Measurements from ENCODE around the gene KIAA1217. TPM values are rescaled to one million over a fixed set of nuclear protein-coding genes. Genes with fewer than 3 reads are reported as not detected.

The KIAA1217 gene
- polyA plus RNA-seq, 2 donors = 18.3 to 22.2 TPM

GRCh38 chr10:24382045-24382444, 173.1 kb downstream of the KIAA1217 start:
- Histone ChIP-seq H3K27ac (ENCODE audit: low read depth in 2 of 2, low read length in 1 of 2) (no peak overlapping the region), H3K9me3 (ENCODE audit: control insufficient read depth in 2 of 2, insufficient read depth in 1 of 2, low read depth in 1 of 2, low read length in 1 of 2) (no peaks in the 10 kb centered on the region), H3K4me1 (ENCODE audit: control insufficient read depth in 2 of 2, insufficient read depth in 2 of 2, low read length in 1 of 2) (peaks cover 2 to 7% of the 10 kb centered on the region in 2 donors), H3K4me3 (ENCODE audit: low read depth in 1 of 2, low read length in 2 of 2) (no peak overlapping the region), H3K36me3 (ENCODE audit: control insufficient read depth in 2 of 2, insufficient read depth in 2 of 2, low read length in 1 of 2) (peaks cover 0 to 11% of the 10 kb centered on the region in 2 donors), H3K27me3 (ENCODE audit: control insufficient read depth in 1 of 2, insufficient read depth in 2 of 2, low read length in 2 of 2) (no peaks in the 10 kb centered on the region)
- WGBS, 2 donors = 63 to 76% methylated on average over 3 of the region's 3 CpGs

GRCh38 chr10:24382596-24382978, 173.6 kb downstream of the KIAA1217 start:
- H3K36me3 ChIP-seq (ENCODE audit: control insufficient read depth in 2 of 2, insufficient read depth in 2 of 2, low read length in 1 of 2) = peaks cover 0 to 10% of the 10 kb centered on the region in 2 donors
- no peak overlapping the region for H3K4me3 ChIP-seq (ENCODE audit: low read depth in 1 of 2, low read length in 2 of 2)
- H3K9me3 ChIP-seq (ENCODE audit: control insufficient read depth in 2 of 2, insufficient read depth in 1 of 2, low read depth in 1 of 2, low read length in 1 of 2) = no peaks in the 10 kb centered on the region
- H3K27ac ChIP-seq (ENCODE audit: low read depth in 2 of 2, low read length in 1 of 2) = peak overlapping the region in 1 of 2 donors; percentile 83
- H3K27me3 ChIP-seq (ENCODE audit: control insufficient read depth in 1 of 2, insufficient read depth in 2 of 2, low read length in 2 of 2) = no peaks in the 10 kb centered on the region
- peaks cover 2 to 4% of the 10 kb centered on the region in 2 donors for H3K4me1 ChIP-seq (ENCODE audit: control insufficient read depth in 2 of 2, insufficient read depth in 2 of 2, low read length in 1 of 2)
- 38 to 56% methylated on average over 3 of the region's 3 CpGs for WGBS, 2 donors

GRCh38 chr10:24382979-24383663, 174.2 kb downstream of the KIAA1217 start:
- H3K9me3 ChIP-seq (ENCODE audit: control insufficient read depth in 2 of 2, insufficient read depth in 1 of 2, low read depth in 1 of 2, low read length in 1 of 2) = no peaks in the 10 kb centered on the region
- H3K27ac ChIP-seq (ENCODE audit: low read depth in 2 of 2, low read length in 1 of 2) = peak overlapping the region; percentile 57 to 83
- no peaks in the 10 kb centered on the region for H3K27me3 ChIP-seq (ENCODE audit: control insufficient read depth in 1 of 2, insufficient read depth in 2 of 2, low read length in 2 of 2)
- H3K4me1 ChIP-seq (ENCODE audit: control insufficient read depth in 2 of 2, insufficient read depth in 2 of 2, low read length in 1 of 2) = peaks cover 2 to 4% of the 10 kb centered on the region in 2 donors
- H3K4me3 ChIP-seq (ENCODE audit: low read depth in 1 of 2, low read length in 2 of 2) = no peak overlapping the region
- WGBS, 2 donors = 36 to 44% methylated on average over 12 of the region's 12 CpGs
- peaks cover 0 to 10% of the 10 kb centered on the region in 2 donors for H3K36me3 ChIP-seq (ENCODE audit: control insufficient read depth in 2 of 2, insufficient read depth in 2 of 2, low read length in 1 of 2)

GRCh38 chr10:24383681-24384106, 174.8 kb downstream of the KIAA1217 start:
- H3K4me1 ChIP-seq (ENCODE audit: control insufficient read depth in 2 of 2, insufficient read depth in 2 of 2, low read length in 1 of 2) = peaks cover 2 to 4% of the 10 kb centered on the region in 2 donors
- no peaks in the 10 kb centered on the region for H3K9me3 ChIP-seq (ENCODE audit: control insufficient read depth in 2 of 2, insufficient read depth in 1 of 2, low read depth in 1 of 2, low read length in 1 of 2)
- 7 to 9% methylated on average over 8 to 10 of the region's 10 CpGs for WGBS, 2 donors
- H3K4me3 ChIP-seq (ENCODE audit: low read depth in 1 of 2, low read length in 2 of 2) = no peak overlapping the region
- H3K36me3 ChIP-seq (ENCODE audit: control insufficient read depth in 2 of 2, insufficient read depth in 2 of 2, low read length in 1 of 2) = peaks cover 0 to 10% of the 10 kb centered on the region in 2 donors
- H3K27me3 ChIP-seq (ENCODE audit: control insufficient read depth in 1 of 2, insufficient read depth in 2 of 2, low read length in 2 of 2) = no peaks in the 10 kb centered on the region
- H3K27ac ChIP-seq (ENCODE audit: low read depth in 2 of 2, low read length in 1 of 2) = peak overlapping the region; percentile 68 to 87

GRCh38 chr10:24384954-24385353, 176.0 kb downstream of the KIAA1217 start:
- Histone ChIP-seq H3K4me3 (ENCODE audit: low read depth in 1 of 2, low read length in 2 of 2) (no peak overlapping the region), H3K27ac (ENCODE audit: low read depth in 2 of 2, low read length in 1 of 2) (no peak overlapping the region), H3K4me1 (ENCODE audit: control insufficient read depth in 2 of 2, insufficient read depth in 2 of 2, low read length in 1 of 2) (peaks cover 2 to 4% of the 10 kb centered on the region in 2 donors), H3K27me3 (ENCODE audit: control insufficient read depth in 1 of 2, insufficient read depth in 2 of 2, low read length in 2 of 2) (no peaks in the 10 kb centered on the region), H3K36me3 (ENCODE audit: control insufficient read depth in 2 of 2, insufficient read depth in 2 of 2, low read length in 1 of 2) (peaks cover 0 to 10% of the 10 kb centered on the region in 2 donors), H3K9me3 (ENCODE audit: control insufficient read depth in 2 of 2, insufficient read depth in 1 of 2, low read depth in 1 of 2, low read length in 1 of 2) (no peaks in the 10 kb centered on the region)
- WGBS, 2 donors = 58 to 71% methylated on average over 5 of the region's 5 CpGs

GRCh38 chr10:24385776-24386175, 176.8 kb downstream of the KIAA1217 start:
- Histone ChIP-seq H3K27me3 (ENCODE audit: control insufficient read depth in 1 of 2, insufficient read depth in 2 of 2, low read length in 2 of 2) (no peaks in the 10 kb centered on the region), H3K27ac (ENCODE audit: low read depth in 2 of 2, low read length in 1 of 2) (no peak overlapping the region), H3K9me3 (ENCODE audit: control insufficient read depth in 2 of 2, insufficient read depth in 1 of 2, low read depth in 1 of 2, low read length in 1 of 2) (no peaks in the 10 kb centered on the region), H3K4me3 (ENCODE audit: low read depth in 1 of 2, low read length in 2 of 2) (no peak overlapping the region), H3K4me1 (ENCODE audit: control insufficient read depth in 2 of 2, insufficient read depth in 2 of 2, low read length in 1 of 2) (peaks cover 2 to 4% of the 10 kb centered on the region in 2 donors), H3K36me3 (ENCODE audit: control insufficient read depth in 2 of 2, insufficient read depth in 2 of 2, low read length in 1 of 2) (peaks cover 0 to 10% of the 10 kb centered on the region in 2 donors)
- WGBS, 2 donors = 77 to 83% methylated on average over 7 of the region's 7 CpGs

- WGBS, 2 donors = 91 to 95% methylated on average over 2 of the region's 2 CpGs
- Histone ChIP-seq H3K4me3 (ENCODE audit: low read depth in 1 of 2, low read length in 2 of 2) (no peak overlapping the region), H3K27ac (ENCODE audit: low read depth in 2 of 2, low read length in 1 of 2) (no peak overlapping the region)
These were observed 181.3 kb downstream of the KIAA1217 start for GRCh38 chr10:24390146-24390700.

GRCh38 chr10:24390746-24391145, 181.8 kb downstream of the KIAA1217 start:
- Histone ChIP-seq H3K4me1 (ENCODE audit: control insufficient read depth in 2 of 2, insufficient read depth in 2 of 2, low read length in 1 of 2) (no peaks in the 10 kb centered on the region), H3K36me3 (ENCODE audit: control insufficient read depth in 2 of 2, insufficient read depth in 2 of 2, low read length in 1 of 2) (peaks cover 0 to 4% of the 10 kb centered on the region in 2 donors), H3K27ac (ENCODE audit: low read depth in 2 of 2, low read length in 1 of 2) (no peak overlapping the region), H3K27me3 (ENCODE audit: control insufficient read depth in 1 of 2, insufficient read depth in 2 of 2, low read length in 2 of 2) (no peaks in the 10 kb centered on the region), H3K4me3 (ENCODE audit: low read depth in 1 of 2, low read length in 2 of 2) (no peak overlapping the region), H3K9me3 (ENCODE audit: control insufficient read depth in 2 of 2, insufficient read depth in 1 of 2, low read depth in 1 of 2, low read length in 1 of 2) (no peaks in the 10 kb centered on the region)
- WGBS, 2 donors = 94 to 95% methylated on average over 1 of the region's 1 CpG

More at GRCh38 chr10:24390146-24390700, 181.3 kb downstream of the KIAA1217 start:
- Histone ChIP-seq H3K9me3 (ENCODE audit: control insufficient read depth in 2 of 2, insufficient read depth in 1 of 2, low read depth in 1 of 2, low read length in 1 of 2) (no peaks in the 10 kb centered on the region), H3K4me1 (ENCODE audit: control insufficient read depth in 2 of 2, insufficient read depth in 2 of 2, low read length in 1 of 2) (no peaks in the 10 kb centered on the region), H3K36me3 (ENCODE audit: control insufficient read depth in 2 of 2, insufficient read depth in 2 of 2, low read length in 1 of 2) (peaks cover 0 to 5% of the 10 kb centered on the region in 2 donors), H3K27me3 (ENCODE audit: control insufficient read depth in 1 of 2, insufficient read depth in 2 of 2, low read length in 2 of 2) (no peaks in the 10 kb centered on the region)

GRCh38 chr10:24393201-24393600, 184.3 kb downstream of the KIAA1217 start:
- Histone ChIP-seq H3K9me3 (ENCODE audit: control insufficient read depth in 2 of 2, insufficient read depth in 1 of 2, low read depth in 1 of 2, low read length in 1 of 2) (no peaks in the 10 kb centered on the region), H3K27me3 (ENCODE audit: control insufficient read depth in 1 of 2, insufficient read depth in 2 of 2, low read length in 2 of 2) (no peaks in the 10 kb centered on the region), H3K27ac (ENCODE audit: low read depth in 2 of 2, low read length in 1 of 2) (no peak overlapping the region), H3K36me3 (ENCODE audit: control insufficient read depth in 2 of 2, insufficient read depth in 2 of 2, low read length in 1 of 2) (peaks cover 0 to 4% of the 10 kb centered on the region in 2 donors), H3K4me1 (ENCODE audit: control insufficient read depth in 2 of 2, insufficient read depth in 2 of 2, low read length in 1 of 2) (no peaks in the 10 kb centered on the region), H3K4me3 (ENCODE audit: low read depth in 1 of 2, low read length in 2 of 2) (no peak overlapping the region)
- WGBS, 2 donors = 87 to 89% methylated on average over 5 of the region's 5 CpGs

All from esophagus (tissue), 2 donors.